Astrocyte (in vitro differentiated cells and primary cell): Measurements from ENCODE around the gene ITSN1.

Source experiments
- CTCF ChIP-seq: IDR thresholded peaks from 2 replicates; pipeline ENCODE4 v1.5.1; 2011; ENCODE audit warnings: low read depth, mild to moderate bottlenecking, inconsistent platforms, low read length, moderate library complexity; ENCODE audit not compliant: insufficient read depth
- EZH2 ChIP-seq: IDR thresholded peaks from 2 replicates; pipeline ENCODE4 v1.6.1; 2012; ENCODE audit warnings: mild to moderate bottlenecking, low read length, inconsistent platforms; ENCODE audit not compliant: insufficient read depth

GRCh38 chr21:33797565-33797964, 155.3 kb downstream of the ITSN1 start:
- TF ChIP-seq CTCF (no peak), EZH2 (no peak)
